Tongue (tissue), 2 donors: ENCODE measurements around the gene CCDC112. TPM values are rescaled to one million over a fixed set of nuclear protein-coding genes. Genes with fewer than 3 reads are reported as not detected.
"Not testable (repeated sequence)": the region's sequence is repeated elsewhere in the genome, so short reads cannot be mapped to it uniquely, and the experiment has no call there.

ENCODE experiments used
- DNase-seq: peaks from one replicate; pipeline ENCODE4 v3.0.0-alpha.2; 2015
- total RNA-seq: library from RNA; depleted of rRNA; stranded (reverse); fragments of >200 nt; gene quantifications from one replicate; pipeline ENCODE4 v1.2.3, GENCODE V29; 2014

Gene CCDC112, protein sequence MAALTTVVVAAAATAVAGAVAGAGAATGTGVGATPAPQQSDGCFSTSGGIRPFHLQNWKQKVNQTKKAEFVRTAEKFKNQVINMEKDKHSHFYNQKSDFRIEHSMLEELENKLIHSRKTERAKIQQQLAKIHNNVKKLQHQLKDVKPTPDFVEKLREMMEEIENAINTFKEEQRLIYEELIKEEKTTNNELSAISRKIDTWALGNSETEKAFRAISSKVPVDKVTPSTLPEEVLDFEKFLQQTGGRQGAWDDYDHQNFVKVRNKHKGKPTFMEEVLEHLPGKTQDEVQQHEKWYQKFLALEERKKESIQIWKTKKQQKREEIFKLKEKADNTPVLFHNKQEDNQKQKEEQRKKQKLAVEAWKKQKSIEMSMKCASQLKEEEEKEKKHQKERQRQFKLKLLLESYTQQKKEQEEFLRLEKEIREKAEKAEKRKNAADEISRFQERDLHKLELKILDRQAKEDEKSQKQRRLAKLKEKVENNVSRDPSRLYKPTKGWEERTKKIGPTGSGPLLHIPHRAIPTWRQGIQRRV
- 10.5 TPM for total RNA-seq

DNA sequence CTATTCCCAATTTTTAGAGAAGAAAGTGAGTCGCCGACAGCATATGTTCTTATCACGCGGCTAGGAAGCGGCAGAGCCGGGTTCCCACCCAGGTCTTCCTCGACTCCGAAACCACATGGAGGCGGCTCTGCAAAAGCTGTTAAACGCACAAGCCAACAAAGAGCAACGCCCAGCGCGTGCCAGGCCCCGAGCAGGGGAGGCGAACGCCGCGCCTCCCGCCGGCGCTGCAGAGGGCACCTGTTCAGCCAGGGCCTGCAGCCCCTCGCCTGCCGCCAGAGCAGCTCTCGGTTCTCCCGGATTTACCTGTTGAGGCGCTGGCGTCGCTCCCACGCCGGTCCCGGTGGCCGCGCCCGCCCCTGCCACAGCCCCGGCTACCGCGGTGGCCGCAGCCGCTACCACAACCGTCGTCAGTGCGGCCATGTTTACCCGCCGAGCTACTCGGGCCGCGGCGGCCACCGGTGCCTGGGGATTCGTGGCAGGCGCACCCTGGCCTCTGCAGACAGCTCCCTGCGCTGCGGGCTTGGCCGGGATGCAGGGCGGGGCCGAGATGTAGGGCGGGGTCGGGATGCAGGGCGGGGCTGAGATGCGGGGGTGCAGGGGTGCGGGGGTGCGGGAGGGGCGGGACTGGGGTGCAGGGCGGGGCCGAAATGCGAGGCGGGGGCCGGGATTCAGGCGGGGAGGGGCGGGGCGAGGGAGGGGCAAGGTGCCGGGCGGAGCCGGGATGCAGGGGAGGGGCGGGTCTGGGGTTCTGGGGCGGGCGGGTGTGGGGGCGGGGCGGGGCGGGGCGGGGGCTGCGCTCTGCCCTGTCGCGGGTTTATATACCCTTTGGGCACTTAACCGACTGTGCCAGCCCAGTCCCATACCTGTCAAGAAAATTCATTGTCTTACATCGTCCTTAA lies at the start of gene CCDC112:
TSS of gene CCDC112 (minus strand) at position 531 of the 899 bp plus-strand sequence. CDS start at position 420, 111 bp downstream.
- peak; percentile 85 for DNase-seq

DNA sequence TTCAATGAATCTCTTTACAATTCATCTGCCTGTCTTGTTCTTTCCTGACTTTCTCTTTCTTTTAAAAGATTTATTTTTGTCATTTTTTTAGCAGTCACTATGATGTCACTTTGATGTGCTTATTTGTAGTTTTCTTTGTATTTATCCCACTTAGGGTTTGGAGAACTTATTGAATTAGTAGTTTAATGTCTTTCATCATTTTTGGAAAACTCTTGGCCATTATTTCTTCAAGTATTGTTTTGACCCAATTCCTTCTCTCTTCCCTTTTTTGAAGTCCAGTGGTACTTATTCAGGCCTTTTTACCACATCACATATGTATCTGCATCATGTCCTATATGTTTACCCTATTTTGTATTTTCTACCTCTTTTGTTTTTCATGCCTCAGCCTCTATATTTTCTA lies 48.9 kb upstream of the CCDC112 start:
- DNase-seq = no peak

DNA sequence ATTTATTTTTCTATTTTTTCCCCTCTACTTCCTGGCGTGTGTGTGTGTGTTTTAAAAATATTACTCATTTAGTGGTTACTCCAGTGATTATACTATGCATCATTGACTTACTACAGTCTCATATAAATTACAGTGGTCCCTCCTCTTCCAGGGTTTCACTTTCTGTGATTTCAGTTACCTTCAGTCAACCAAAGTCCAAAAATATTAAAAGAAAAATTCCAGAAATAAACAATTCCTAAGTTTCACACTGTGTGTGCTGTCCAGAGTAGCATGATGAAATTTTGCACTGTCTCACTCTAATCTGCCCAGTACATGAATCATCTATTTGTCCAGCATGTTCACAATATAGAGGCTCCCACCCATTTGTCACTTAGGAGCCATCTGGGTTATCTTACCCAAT lies 47.4 kb upstream of the CCDC112 start:
- no peak for DNase-seq

DNA sequence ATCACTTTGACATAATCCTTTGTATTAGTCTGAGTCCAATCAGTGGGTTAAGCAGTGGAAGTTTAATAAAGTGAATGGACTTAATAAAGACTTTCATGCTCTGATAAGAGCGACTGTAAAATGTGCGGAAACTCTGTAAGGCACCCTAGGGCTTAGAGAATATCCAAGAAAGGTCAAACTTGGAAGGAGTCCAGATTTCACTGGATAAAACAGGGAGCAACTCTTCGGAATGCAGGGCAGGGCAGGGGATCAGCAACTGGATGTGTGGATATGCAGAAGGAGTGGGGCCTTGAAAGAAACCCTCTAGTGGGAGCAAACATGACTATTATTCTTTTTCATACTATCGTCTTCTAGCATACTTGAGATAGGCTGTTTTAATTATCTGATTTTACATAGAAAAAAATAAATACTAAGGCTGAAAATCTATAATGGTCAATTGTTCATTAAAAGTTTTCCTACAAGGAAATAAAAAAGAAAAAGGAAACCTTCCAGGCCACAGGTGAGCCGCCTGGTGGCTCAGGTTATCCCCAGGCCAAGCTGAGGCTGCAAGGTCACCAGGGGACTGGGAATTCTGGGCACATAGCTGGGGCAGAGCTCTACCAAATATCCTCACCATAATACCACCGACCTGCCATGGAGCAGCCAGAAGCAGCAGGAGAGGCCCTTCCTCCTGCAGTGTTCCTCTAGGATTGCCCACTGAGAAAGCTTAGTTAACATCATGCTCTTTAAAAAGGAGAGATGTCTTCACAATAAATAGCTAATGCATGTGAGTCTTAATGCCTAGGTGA lies 46.3 kb upstream of the CCDC112 start:
- DNase-seq = peak; percentile 32

GRCh38 chr5:115341745-115342144 lies 45.3 kb upstream of the CCDC112 start:
- no peak for DNase-seq

DNA sequence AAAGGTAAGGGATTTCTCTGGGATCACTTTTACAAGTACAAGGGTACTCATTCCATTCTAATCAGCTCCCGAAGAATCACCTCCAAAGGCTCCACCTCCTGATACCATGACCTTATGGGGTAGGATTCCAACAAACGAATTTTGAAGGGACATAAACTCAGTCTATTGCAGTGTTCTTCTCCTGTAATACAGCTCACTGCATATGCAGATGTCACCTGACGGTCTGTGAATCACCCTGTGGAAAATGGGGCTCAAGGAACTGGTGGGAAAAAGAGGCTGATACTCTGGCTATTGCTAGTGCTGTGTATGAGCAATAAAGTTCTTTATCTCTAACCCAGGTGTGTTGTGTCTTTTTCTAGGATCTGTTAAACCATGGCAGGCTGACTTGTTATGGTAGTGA lies 42.4 kb upstream of the CCDC112 start:
- no peak for DNase-seq

- DNase-seq = no peak
Observed at GRCh38 chr5:115337882-115338281, 41.4 kb upstream of the CCDC112 start.

DNA sequence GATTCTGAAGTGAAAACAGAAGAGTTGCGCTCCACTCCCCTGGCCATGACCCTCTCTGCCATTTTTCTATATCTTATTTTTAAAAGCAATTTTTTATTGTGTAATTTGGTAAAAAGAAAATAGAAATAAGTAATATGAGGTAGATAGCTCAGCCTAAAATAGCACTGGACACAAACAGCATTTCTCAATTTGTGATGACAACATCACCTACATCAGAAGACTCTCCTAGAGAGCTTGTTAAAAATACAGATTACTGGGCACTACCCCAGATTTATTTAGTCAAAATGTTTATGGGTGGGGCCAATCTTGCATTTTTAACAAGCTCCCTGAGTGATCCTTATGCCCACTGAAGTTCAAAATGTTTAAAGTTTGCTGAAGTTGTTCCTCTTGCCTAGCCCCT lies 40.5 kb upstream of the CCDC112 start:
- DNase-seq = no peak

GRCh38 chr5:115336201-115336720 lies 39.8 kb upstream of the CCDC112 start:
- no peak for DNase-seq

- DNase-seq = no peak
Observed at GRCh38 chr5:115335301-115335700, 38.8 kb upstream of the CCDC112 start.

DNA sequence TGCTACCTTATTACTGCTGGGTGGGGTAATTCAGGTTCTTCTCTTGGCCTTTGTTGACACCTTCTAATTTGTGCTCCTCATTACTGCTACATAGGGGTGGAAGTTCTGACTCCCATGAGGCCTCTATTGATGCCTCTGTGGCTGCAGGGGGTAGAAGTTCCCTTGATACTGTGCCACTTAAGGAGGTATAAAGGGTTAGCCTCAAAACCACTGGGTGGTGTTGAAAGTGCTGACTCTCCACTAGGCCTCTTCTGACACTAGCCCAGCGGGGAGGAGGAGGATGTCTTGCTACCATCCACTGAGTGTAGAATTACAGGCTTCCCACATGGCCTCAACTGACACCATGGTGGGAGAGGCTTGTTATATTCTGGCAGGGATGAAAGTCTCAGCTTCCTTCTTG lies 36.7 kb upstream of the CCDC112 start:
- no peak for DNase-seq

DNA sequence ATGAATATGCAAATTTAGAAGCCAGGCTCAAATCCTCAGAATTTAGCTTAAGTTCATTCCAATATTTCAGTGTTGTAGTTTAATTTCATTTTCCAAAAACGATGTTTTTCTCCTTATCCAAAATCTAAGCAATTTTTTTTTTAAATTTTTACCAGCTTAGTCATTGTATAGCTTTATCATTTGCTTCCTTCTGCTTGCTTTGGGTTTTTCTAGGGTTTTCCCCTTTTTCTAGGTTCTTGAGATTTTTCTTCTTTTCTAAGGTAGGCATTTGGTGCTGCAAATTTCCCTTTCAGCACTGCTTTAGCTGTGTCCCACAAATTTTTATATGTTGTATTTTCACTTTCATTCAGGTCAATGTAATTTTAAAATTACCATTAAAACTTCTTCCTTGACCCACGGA lies 34.4 kb upstream of the CCDC112 start:
- no peak for DNase-seq

DNA sequence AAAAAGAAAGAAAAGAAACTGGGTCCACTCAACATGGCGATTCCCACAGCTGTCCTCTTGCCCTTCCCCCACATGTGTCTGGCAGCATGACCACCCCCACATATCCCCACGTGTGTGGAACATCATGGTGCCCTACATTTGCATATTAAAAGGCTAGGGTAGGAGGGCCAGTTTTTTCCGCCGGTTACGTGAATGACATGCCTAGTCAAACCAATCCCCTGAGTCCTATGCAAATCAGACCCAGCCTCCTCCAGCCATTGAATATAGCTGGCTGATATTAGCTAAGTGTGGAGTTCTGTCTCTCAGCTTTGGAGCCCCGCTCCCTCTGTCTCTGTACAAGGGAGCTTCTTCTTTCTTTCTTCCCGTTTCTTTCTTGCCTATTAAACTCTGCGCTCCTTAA lies 33.0 kb upstream of the CCDC112 start:
- DNase-seq = no peak

DNA sequence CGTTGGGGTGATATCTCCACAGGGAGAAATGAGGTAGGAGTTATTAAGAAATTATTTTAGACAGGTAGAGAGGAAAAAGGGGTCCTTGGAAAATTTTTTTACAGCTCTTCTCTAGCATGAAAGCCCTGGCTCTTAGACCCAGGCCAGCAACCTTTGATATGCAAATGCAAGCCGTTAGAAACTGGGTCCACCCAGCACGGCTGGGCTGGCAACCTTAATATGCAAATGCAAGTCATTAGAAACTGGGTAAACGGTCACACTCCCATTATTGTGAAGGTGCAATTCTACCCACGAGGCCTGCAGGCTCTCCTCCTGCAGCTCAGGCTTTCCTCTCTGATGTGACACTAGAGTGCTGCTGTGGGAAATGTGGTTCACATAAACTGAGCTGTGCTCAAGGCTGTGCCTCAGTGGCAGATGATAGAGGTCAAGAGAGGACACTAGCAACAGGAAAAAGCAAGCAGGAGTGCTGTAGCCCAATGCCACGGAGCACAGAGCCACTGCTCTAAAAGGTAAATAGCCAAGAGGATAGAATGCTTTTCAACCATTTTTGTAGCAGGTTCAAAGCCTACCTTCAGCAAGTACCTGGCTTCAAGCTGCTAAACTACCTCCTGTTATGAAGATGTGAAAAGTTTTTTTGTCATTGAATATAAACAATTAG lies 32.3 kb upstream of the CCDC112 start:
- not testable (repeated sequence) for DNase-seq

DNA sequence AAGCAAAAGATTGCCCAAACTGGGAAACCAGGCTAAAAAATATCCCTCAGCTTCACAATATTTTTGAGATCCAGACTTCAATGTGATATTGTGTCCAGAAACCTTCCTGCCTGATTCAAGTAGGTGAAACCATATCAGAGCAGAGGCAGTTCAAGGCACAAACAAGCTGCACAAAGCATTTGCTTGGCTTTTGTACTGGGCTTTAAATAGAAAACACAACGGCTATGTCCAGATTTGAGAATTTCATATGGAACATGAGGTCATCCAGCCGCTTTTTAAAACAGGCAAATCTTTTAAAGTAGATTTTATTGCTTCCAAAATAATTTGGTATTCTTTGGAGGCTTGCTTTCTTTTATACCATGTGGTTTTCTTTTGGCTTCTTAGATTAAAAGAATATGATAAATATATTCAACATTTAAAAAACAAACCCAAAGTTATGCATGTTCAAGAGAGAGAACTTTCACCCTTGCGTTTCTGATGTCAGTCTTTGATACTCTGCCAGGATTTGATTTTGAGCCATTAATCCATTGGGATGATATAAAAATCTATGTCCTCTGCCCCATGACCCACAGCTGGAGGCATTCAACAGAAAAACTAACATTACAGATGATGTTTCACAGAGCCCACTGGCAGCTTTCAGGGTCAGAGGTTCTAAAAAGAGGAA lies 29.0 kb upstream of the CCDC112 start:
- peak; percentile 12 for DNase-seq

- DNase-seq = no peak
Observed at GRCh38 chr5:115324021-115324420, 27.6 kb upstream of the CCDC112 start.

DNA sequence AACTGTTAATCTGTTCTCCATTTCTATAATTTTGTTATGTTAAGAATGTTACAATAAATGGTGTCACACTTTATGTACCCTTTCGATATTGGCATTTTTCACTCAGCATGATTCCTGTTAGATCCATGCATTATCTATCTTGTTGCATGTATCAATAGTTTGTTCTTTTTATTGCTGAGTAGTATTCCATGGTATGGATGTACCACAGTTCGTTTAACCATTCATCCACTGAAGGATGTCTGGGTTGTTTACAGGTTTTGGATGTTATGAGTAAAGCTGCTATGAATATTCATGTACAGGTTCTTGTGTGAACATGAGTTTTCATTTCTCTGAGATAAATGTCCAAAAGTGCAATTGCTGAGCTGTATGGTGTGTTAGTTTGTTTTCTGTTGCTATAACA lies 26.3 kb upstream of the CCDC112 start:
- no peak for DNase-seq

GRCh38 chr5:115321309-115321708 lies 24.9 kb upstream of the CCDC112 start:
- no peak for DNase-seq

DNA sequence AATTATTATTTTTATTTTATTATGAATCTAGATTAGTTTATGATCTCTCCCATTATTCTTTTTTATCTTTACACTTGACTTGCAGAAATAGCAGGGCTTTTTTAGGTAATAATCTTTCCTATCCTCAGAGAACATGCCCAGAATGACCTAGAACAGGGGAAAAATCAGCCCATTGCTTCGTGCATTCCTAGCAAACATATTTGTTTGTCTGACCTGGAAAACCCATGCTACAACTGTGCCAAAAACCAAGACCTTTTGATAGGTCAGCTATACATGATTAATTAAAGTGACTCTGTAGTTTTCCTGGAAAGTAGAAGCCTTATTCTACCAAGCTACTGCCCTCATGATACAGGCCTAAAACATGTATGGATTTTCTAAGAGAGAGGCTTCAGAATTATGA lies 24.1 kb upstream of the CCDC112 start:
- DNase-seq = no peak

DNA sequence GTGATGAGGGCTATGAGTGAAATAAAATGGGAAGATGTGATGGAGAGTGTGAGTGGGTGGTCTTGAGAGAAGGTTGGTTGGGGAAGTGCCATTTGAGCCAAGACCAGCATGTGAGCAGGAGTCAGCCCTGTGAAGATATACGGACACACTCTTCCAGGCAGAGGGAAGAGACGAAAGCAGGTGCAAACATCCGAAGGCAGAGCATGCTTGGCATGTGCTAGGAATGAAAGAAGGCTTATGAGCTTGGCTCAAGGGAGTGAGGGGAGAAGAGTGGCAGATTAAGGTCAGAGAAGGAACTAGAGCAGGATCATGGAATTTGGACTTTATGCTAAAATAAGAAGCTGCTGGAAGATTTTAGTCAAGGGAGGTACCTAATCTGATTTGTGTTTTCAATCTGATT lies 23.6 kb upstream of the CCDC112 start:
- peak; percentile 22 for DNase-seq

GRCh38 chr5:115319007-115319406 lies 22.6 kb upstream of the CCDC112 start:
- DNase-seq = no peak
